GM18517 (cell line): ENCODE data around the gene PRDM16.

Experiments used
- ATAC-seq: cut with Tn5 transposase; IDR thresholded peaks from one replicate; pipeline ENCODE4 v1.9.1; 2021; ENCODE audit warnings: mild to moderate bottlenecking, moderate library complexity; ENCODE audit not compliant: unreplicated experiment

PRDM16 gene

DNA sequence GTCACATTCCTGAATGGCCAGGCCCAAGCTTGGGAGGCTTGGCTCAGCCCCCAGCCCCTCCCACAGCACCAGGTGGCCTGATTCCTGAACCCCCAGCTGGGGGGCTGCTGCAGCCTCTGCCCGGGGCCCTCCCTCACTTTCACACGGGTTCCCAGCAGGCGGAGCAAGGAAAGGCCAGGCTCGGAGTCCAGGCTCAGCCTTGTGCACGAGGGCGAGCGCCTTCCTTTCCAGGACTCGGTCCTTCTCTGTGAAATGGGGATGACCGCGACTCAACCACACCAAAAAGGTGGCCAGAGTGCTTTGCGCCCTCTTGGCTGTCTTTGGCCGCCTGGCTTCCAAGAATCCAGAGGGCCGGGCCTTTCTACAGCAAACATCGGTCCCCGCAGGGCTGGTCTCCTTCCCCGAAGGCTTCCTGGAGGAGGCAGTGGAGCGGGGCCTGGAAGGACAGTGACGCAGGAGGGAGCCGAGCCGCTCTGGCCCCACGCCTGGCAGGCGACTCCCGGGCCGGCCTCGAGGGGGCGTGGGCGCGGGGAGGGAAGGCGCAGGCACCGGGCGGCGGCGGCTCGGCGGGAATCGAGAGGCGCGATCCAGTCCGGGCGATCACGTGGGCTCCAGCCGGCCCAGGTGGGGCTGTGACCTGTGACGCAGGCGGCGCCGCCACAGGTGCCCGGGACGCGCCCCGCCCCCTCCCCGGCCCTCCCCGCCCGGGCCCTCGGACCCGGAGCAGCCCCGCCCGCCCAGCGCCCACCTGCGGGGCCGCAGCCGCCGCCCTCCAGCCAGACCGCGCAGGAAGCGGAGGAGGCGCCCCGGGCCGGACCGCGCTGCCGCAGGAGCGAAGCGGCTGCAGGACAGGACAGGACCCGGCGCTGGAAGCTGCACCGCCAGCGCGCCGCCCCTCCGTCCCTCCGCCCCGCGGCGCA is 385.1 kb downstream of the PRDM16 start, which contains the start of gene ARHGEF16:
ARHGEF16 (plus strand) TSS at position 775 of the 920 bp plus-strand sequence. CDS start 8,420 bp downstream, outside the sequence.
- ATAC-seq: no peak

- ATAC-seq: no peak
Measured at GRCh38 chr1:3454811-3455618, 386.0 kb downstream of the PRDM16 start.

DNA sequence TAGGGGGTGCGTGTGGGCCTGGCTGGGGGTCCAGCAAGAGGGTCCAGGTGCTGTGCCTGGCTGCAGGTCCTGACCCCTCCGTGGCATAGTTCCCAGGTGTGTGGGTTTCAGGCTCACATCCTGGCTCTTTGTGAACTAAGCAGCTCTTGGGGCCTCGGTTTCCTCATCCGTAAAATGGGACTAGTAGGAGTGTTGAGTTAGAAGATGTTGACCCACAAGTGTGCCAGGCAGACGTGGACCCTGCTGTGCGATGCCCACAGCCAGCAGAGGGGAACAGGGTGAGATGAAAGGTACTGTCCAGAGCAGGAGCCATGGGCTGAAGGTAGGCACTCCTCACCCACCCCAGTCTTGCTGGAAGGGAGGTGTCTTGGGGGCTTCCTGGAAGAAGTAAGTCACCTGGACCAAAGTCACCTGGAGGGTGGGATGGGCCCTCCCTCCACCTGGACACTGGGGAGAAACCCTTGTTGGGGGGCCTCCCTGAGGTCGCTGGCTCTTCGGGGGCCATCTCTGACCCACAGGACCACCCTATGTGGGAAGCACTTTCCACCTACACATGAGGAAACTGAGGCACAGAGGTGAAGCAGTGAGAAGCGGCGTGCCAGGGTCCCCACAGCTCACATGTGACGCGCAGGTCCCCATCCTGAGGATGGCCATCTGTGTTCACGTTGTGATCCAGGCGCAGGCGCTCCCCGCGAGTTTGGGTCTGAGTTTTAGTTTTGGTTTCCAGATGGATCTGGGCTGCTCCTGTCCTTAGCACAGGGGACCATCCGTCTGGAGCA is 386.9 kb downstream of the PRDM16 start:
- ATAC-seq: no peak

DNA sequence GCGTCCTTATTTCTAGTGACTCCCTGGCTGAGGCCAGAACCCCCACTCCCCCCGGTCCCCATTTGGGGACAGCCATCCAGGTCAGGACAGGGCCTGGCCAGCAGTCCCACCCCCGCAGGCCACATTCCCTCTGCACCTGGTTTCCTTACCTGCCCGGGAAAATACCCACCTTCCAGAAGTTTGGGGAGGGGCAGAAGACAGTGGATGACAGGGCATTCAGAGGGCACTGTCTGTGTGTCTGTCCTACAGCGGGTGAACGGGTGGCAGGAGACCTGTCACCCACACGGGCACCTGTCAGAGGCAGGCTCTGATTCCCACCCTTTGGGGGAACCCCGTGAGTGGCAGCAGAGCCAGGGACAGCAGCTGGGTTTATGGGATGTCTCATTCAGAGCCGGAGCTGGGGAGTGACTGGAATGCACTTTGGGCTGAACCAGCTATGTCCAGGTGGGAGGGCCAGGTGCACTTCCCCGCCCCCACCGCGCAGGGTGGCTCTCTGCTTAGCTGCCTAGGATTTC is 387.5 kb downstream of the PRDM16 start:
- no peak for ATAC-seq

GRCh38 chr1:3456964-3457909 is 388.2 kb downstream of the PRDM16 start:
- ATAC-seq: no peak

DNA sequence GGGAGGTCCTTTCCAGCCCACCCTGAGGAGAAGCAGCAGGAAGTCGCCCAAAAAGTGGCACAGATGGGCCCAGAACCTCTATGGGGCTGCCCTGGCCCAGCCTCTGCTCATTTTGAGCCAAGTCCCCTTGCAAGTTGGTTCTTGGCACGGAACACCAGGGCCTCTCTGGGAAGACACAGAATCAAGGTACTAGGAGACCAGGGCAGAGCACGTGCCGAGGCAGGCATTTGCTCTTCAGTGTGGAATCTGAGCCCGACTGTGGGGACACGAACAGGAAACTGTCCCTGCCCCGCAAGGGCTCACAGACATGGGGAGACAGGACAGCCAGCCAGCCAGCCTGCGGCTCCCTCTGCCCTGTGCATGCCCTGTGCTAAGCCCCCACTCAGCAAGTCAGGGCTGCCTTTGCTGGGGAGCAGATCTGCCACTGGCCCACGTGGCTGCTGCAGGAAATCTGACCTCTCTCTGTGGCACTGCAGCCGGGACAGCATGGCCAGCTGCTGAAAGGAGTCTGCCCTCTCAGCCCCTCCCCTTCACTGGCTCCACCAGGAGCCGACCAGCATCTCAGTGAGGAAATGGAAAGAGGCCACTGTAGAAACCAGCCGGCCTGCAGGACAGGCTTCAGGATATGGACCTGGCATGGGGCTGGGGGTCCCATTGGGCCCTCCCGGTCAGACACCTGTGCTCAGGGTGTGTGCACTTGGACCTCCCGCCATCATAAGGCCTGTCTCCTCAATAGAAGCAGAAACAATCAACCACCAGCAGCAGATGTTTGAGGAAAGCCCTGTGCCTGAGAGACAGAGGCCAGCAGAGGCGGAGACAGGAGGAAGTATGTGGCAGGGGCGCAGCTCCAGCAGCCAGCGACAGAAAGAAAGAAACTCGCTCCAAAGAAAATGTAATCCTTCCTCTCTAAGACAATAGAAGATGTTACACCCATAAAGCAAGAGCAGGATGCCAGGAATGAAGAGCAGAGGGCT is 389.2 kb downstream of the PRDM16 start:
- ATAC-seq: no peak

- ATAC-seq: no peak
Measured at GRCh38 chr1:3459051-3459908, 390.3 kb downstream of the PRDM16 start.

- no peak for ATAC-seq
Measured at GRCh38 chr1:3459940-3460671, 391.1 kb downstream of the PRDM16 start.

DNA sequence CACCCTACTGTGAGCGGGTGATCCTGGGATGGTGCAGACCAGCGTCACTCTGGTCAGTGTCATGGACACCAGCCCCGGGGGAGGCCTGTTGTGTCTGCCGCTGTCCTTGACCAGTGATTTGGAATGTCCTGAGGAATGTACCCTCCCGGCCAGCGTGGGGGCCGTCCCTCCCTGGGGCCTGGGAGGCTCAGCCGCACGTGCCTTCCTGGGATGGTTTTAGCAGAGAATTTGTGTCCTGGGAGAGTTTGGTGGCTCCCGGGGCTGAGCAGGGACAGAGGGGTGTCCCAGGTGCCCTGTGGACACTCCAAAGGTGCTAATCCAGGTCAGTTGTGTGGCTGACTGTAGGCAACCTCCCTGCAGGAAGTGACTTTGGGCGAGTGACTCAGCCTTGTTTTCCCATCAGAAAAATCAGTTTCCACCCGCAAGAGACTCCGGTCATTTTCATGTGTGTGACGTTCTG is 391.7 kb downstream of the PRDM16 start:
- no peak for ATAC-seq

DNA sequence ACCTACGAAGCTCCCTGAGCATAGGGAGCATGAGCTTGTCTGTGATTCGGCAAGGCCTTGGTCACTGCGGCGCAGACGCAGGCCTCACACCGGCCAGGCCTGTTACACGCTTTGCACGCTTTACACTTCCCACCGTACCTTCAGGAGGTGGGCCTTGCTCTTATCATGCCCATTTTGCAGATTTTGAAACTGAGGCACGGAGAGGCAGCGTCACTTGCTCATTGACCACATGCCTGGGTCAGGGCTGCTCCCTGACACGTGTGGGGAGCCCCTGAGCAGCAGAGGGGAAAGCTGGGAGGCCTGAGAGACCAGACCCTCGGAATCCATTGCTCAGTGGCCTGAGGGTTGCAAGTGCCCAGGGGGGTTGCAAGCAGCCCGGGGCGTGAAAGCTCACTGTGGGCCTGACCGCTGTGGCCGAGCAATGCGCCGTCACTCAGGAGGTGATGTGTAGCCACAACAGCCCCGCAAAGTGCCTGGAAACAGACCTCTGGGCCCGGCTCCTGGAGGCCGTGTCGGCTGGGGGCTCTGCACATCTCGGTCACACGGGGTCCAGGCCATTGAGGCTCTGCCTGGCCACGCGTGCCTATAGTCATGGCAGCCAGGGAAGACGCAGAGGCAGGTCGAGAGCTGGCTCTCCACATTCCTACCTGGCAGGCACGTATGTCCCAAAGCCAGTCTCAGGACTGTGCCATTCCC is 392.4 kb downstream of the PRDM16 start:
- ATAC-seq: no peak

GRCh38 chr1:3461934-3462275 is 392.9 kb downstream of the PRDM16 start:
- ATAC-seq: no peak

DNA sequence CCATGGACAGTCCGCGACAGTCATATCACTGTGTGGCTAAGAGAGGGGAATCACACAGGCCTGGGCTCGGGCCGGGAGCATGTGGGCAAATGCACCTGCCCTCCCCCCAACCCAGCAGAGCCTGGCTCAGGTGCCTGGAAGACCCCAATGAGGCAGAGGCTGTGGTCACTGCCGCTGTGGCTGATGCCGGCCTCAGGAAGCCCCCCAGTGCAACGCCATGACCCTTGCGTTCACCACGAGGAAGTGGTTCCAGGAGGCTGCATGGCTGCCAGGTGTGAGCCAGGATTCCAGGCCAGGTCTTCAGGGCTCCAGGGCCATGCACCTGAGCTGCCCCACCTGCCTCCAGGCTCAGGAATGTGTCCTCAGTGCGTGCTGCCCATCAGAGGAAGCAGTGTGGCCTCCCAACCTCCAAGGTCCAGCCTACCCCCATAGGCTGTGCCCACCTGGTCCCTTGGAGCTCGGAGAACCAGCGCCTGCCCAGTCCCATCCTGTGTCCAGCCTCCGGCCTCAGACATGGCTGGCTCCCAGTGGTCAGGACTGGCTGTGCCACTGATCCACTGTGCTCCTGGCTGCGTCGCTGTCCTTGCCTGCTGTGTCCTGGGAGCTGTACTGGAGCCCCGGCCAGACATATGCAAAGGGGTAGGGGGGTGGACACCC is 393.5 kb downstream of the PRDM16 start:
- ATAC-seq: no peak

- no peak for ATAC-seq
Measured at GRCh38 chr1:3463013-3463385, 394.0 kb downstream of the PRDM16 start.

GRCh38 chr1:3463408-3463863 is 394.4 kb downstream of the PRDM16 start:
- ATAC-seq: no peak

DNA sequence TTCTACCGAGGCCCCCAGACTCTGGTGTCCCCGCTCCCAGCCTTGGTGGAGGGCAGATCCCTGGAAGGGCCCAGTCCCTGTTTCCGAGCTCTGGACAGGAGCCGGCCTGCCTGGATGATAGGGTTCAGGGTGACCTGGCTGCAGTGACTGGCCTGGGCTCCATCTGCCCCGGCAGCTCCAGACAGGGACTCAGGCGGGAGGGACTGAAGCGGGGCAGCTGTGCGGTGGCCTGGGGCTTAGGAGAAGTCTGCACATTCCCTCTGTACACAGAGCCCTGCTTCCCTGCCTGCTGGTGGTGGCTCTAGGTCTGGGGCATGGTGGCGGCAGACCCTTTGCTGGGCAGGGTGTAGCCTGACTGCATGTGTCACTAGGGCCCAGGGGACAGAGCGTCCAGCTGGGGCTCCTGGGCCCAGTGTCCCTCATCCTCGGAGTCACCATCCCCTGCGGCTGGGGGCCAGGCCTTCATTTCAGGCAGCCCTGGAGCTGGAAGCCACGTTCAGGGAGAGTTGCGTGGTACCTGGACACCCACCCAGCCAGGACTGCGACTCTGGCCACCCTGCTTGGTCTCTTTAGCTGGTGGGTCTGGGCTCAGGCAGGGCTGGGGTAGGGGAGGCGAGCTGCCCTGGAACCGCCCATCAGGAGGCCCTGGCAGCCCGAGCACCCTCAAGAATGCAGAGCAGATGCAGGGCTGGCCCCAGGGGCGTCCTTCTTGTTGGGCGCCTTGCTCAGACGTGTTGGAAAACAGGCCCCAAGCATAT is 395.1 kb downstream of the PRDM16 start:
- no peak for ATAC-seq
